CD4-positive, alpha-beta memory T cell (primary cell): ENCODE data around the gene DNM1. TPM values are rescaled to one million over a fixed set of nuclear protein-coding genes. Genes with fewer than 3 reads are reported as not detected.
A peak's percentile ranks its signal among the peaks of the same experiment; 100 is the strongest.
"Not testable (repeated sequence)": the region's sequence is repeated elsewhere in the genome, so short reads cannot be mapped to it uniquely, and the experiment has no call there.

Source experiments
- CTCF ChIA-PET: fragments of 350-600 bp; sonication (Branson Sonifier 250); formaldehyde crosslinking; loops from one replicate; lab custom pipeline; 2021; ENCODE audit warnings: inconsistent platforms; ENCODE audit not compliant: partially characterized antibody; lab: Charles Lee
- POLR2A ChIA-PET: fragments of 350-600 bp; sonication (Branson Sonifier 250); formaldehyde crosslinking; loops from one replicate; lab custom pipeline; 2021; ENCODE audit not compliant: partially characterized antibody; lab: Charles Lee
- DNase-seq, 5 donors: peaks; one replicate each; pipeline versions ENCODE4 v3.0.0 to v3.0.0-alpha.2; 2020 to 2022; ENCODE audit warnings: mixed read lengths in 1 of 5
- H3K27ac ChIP-seq: one replicate; pipeline ENCODE4 v1.7.0; 2013; ENCODE audit warnings: low read depth, low read length
- H3K27me3 ChIP-seq: 2 replicates; pipeline ENCODE4 v1.7.0; 2013; ENCODE audit warnings: mild to moderate bottlenecking, low read length, moderate library complexity; ENCODE audit not compliant: insufficient read depth
- H3K36me3 ChIP-seq: 2 replicates; pipeline ENCODE4 v1.7.0; 2013; ENCODE audit warnings: mild to moderate bottlenecking, low read length, moderate library complexity; ENCODE audit not compliant: insufficient read depth
- H3K4me1 ChIP-seq: 2 replicates; pipeline ENCODE4 v1.7.0; 2013; ENCODE audit warnings: mild to moderate bottlenecking, low read length, moderate library complexity; ENCODE audit not compliant: insufficient read depth
- H3K4me3 ChIP-seq, 2 donors: one replicate each; pipeline ENCODE4 v1.7.0; 2013; ENCODE audit warnings: low read length in 2 of 2, mild to moderate bottlenecking in 1 of 2
- H3K9me3 ChIP-seq, 2 donors: one replicate each; pipeline ENCODE4 v1.7.0; 2013; ENCODE audit warnings: low read length in 2 of 2, control low read depth in 1 of 2; ENCODE audit not compliant: control insufficient read depth in 1 of 2
- H3K27ac Mint-ChIP-seq, 7 donors: one replicate each; pipeline ENCODE4 v1.8.0; 2020 to 2021; ENCODE audit warnings: mixed read lengths in 7 of 7, mild to moderate bottlenecking in 6 of 7, inconsistent platforms in 3 of 7, moderate library complexity in 3 of 7
- H3K27me3 Mint-ChIP-seq, 2 donors: one replicate each; pipeline ENCODE4 v1.8.0; 2020 to 2021; ENCODE audit warnings: mixed read lengths in 2 of 2
- H3K36me3 Mint-ChIP-seq, 2 donors: one replicate each; pipeline ENCODE4 v1.8.0; 2020 to 2021; ENCODE audit warnings: mixed read lengths in 2 of 2, inconsistent platforms in 1 of 2, mild to moderate bottlenecking in 1 of 2
- H3K4me1 Mint-ChIP-seq, 4 donors: one replicate each; pipeline ENCODE4 v1.8.0; 2020 to 2021; ENCODE audit warnings: mixed read lengths in 4 of 4, mild to moderate bottlenecking in 1 of 4
- H3K4me3 Mint-ChIP-seq, 8 donors: one replicate each; pipeline ENCODE4 v1.8.0; 2020 to 2021; ENCODE audit warnings: mixed read lengths in 8 of 8, mild to moderate bottlenecking in 7 of 8, moderate library complexity in 6 of 8, inconsistent platforms in 3 of 8
- H3K9me3 Mint-ChIP-seq, 8 donors: one replicate each; pipeline ENCODE4 v1.8.0; 2020 to 2021; ENCODE audit warnings: mixed read lengths in 8 of 8, mild to moderate bottlenecking in 5 of 8, inconsistent platforms in 3 of 8, moderate library complexity in 1 of 8
- intact Hi-C: fragments of 100-400 bp; cut with micrococcal nuclease; formaldehyde crosslinking; loops from one replicate; pipeline ENCODE4 v1.15.1; 2023
- polyA plus RNA-seq, 2 donors: library from polyadenylated mRNA; unstranded; fragments of 300-500 nt; fragmentation: Illumina TruSeq; gene quantifications; one replicate each; pipeline ENCODE4 v1.2.3, GENCODE V29; 2021
- total RNA-seq, 2 experiments: library from RNA; stranded (reverse); gene quantifications; one replicate each; pipeline ENCODE4 v1.2.3, GENCODE V29; 2021

DNM1 gene
- total and polyA plus RNA-seq, 4 experiments from 2014 or later: 1.4 to 2.2 TPM; not detected in 2

GRCh38 chr9:128226412-128226801, 23.2 kb downstream of the DNM1 start:
- Mint-ChIP-seq H3K9me3 (no peaks in the 10 kb centered on the region), H3K4me3 (no peak overlapping the region), H3K27ac (no peak overlapping the region), H3K36me3 (no peaks in the 10 kb centered on the region), H3K4me1 (no peaks in the 10 kb centered on the region), H3K27me3 (no peaks in the 10 kb centered on the region)
- Histone ChIP-seq H3K4me1 (no peaks in the 10 kb centered on the region), H3K9me3 (no peaks in the 10 kb centered on the region), H3K27ac (no peak overlapping the region), H3K36me3 (no peaks in the 10 kb centered on the region), H3K27me3 (no peaks in the 10 kb centered on the region), H3K4me3 (no peak overlapping the region)
- ChIA-PET POLR2A (interaction anchor here (0.6 kb wide), 1 partner anchor 333 kb away, joined by 3 read pairs; no protein-coding TSS in a partner anchor), CTCF (no interaction called here)
- DNase-seq: no peak
- intact Hi-C loops: no loop called here

GRCh38 chr9:128230897-128231296, 27.7 kb downstream of the DNM1 start:
- H3K27ac ChIP-seq, H3K4me3 Mint-ChIP-seq, H3K9me3 ChIP-seq, H3K4me3 ChIP-seq, H3K4me1 Mint-ChIP-seq, H3K27me3 Mint-ChIP-seq, H3K36me3 ChIP-seq, POLR2A ChIA-PET, H3K27ac Mint-ChIP-seq, H3K36me3 Mint-ChIP-seq, H3K4me1 ChIP-seq, H3K9me3 Mint-ChIP-seq, intact Hi-C loops, DNase-seq, H3K27me3 ChIP-seq: not testable (repeated sequence)
- CTCF ChIA-PET: interaction anchor here (0.6 to 0.7 kb wide), 2 partner anchors 27 to 106 kb away, joined by 4 to 6 read pairs; no protein-coding TSS in a partner anchor

- no peak for DNase-seq
- Histone ChIP-seq H3K36me3 (no peaks in the 10 kb centered on the region), H3K27ac (no peak overlapping the region), H3K4me1 (no peaks in the 10 kb centered on the region), H3K4me3 (no peak overlapping the region), H3K27me3 (no peaks in the 10 kb centered on the region), H3K9me3 (no peaks in the 10 kb centered on the region)
- intact Hi-C loops: no loop called here
- no peak overlapping the region for H3K4me3 Mint-ChIP-seq
- H3K27me3 Mint-ChIP-seq: peaks cover 1 to 2% of the 10 kb centered on the region in 2 donors
- no peaks in the 10 kb centered on the region for H3K9me3 Mint-ChIP-seq
- peak overlapping the region in 1 of 7 donors; percentile 71 for H3K27ac Mint-ChIP-seq
- CTCF ChIA-PET: interaction anchor here (0.7 kb wide), 1 partner anchor 28 kb away, joined by 6 read pairs; no protein-coding TSS in a partner anchor
- H3K36me3 Mint-ChIP-seq: no peaks in the 10 kb centered on the region
- POLR2A ChIA-PET: no interaction called here
- H3K4me1 Mint-ChIP-seq: peaks cover 0 to 1% (median 0%) of the 10 kb centered on the region in 4 donors
Measured at GRCh38 chr9:128231638-128232527, 28.7 kb downstream of the DNM1 start.

GRCh38 chr9:128232528-128233428, 29.6 kb downstream of the DNM1 start:
- Mint-ChIP-seq H3K27ac (peak overlapping the region in 1 of 7 donors; percentile 71), H3K4me1 (peaks cover 0 to 1% (median 0%) of the 10 kb centered on the region in 4 donors), H3K27me3 (peaks cover 1 to 2% of the 10 kb centered on the region in 2 donors), H3K36me3 (no peaks in the 10 kb centered on the region), H3K4me3 (no peak overlapping the region), H3K9me3 (no peaks in the 10 kb centered on the region)
- no peaks in the 10 kb centered on the region for H3K27me3 ChIP-seq
- intact Hi-C loops: no loop called here
- no peak for DNase-seq
- H3K9me3 ChIP-seq: no peaks in the 10 kb centered on the region
- no peaks in the 10 kb centered on the region for H3K36me3 ChIP-seq
- H3K27ac ChIP-seq: no peak overlapping the region
- H3K4me3 ChIP-seq: no peak overlapping the region
- CTCF ChIA-PET: no interaction called here
- H3K4me1 ChIP-seq: no peaks in the 10 kb centered on the region
- POLR2A ChIA-PET: no interaction called here

- CTCF ChIA-PET: no interaction called here
- no peaks in the 10 kb centered on the region for H3K9me3 Mint-ChIP-seq
- POLR2A ChIA-PET: no interaction called here
- H3K27me3 ChIP-seq: no peaks in the 10 kb centered on the region
- peaks cover 1 to 2% of the 10 kb centered on the region in 2 donors for H3K27me3 Mint-ChIP-seq
- H3K4me3 ChIP-seq: no peak overlapping the region
- H3K27ac ChIP-seq: no peak overlapping the region
- H3K9me3 ChIP-seq: no peaks in the 10 kb centered on the region
- no peaks in the 10 kb centered on the region for H3K4me1 ChIP-seq
- H3K36me3 ChIP-seq: no peaks in the 10 kb centered on the region
- no peaks in the 10 kb centered on the region for H3K36me3 Mint-ChIP-seq
- H3K4me1 Mint-ChIP-seq: peaks cover 0 to 1% (median 0%) of the 10 kb centered on the region in 4 donors
- no peak overlapping the region for H3K27ac Mint-ChIP-seq
- intact Hi-C loops: no loop called here
- DNase-seq: no peak
- H3K4me3 Mint-ChIP-seq: no peak overlapping the region
Measured at GRCh38 chr9:128233817-128234406, 30.7 kb downstream of the DNM1 start.

GRCh38 chr9:128242124-128242523, 38.9 kb downstream of the DNM1 start:
- H3K27ac Mint-ChIP-seq: peak overlapping the region in 1 of 7 donors; percentile 33
- no peak for DNase-seq
- intact Hi-C loops: no loop called here
- no peaks in the 10 kb centered on the region for H3K4me1 ChIP-seq
- H3K4me1 Mint-ChIP-seq: peaks cover 3 to 7% (median 4%) of the 10 kb centered on the region in 4 donors
- peaks cover 10% of the 10 kb centered on the region for H3K27me3 ChIP-seq
- no peaks in the 10 kb centered on the region for H3K9me3 ChIP-seq
- no peaks in the 10 kb centered on the region for H3K36me3 Mint-ChIP-seq
- no peak overlapping the region for H3K27ac ChIP-seq
- H3K9me3 Mint-ChIP-seq: peaks cover 0 to 2% (median 0%) of the 10 kb centered on the region in 8 donors
- H3K36me3 ChIP-seq: no peaks in the 10 kb centered on the region
- no peak overlapping the region for H3K4me3 Mint-ChIP-seq
- ChIA-PET POLR2A (no interaction called here), CTCF (no interaction called here)
- H3K4me3 ChIP-seq: no peak overlapping the region
- H3K27me3 Mint-ChIP-seq: peaks cover 13 to 17% of the 10 kb centered on the region in 2 donors
